Body of pancreas (tissue), 4 donors: ENCODE measurements around the gene PCCA. TPM values are rescaled to one million over a fixed set of nuclear protein-coding genes. Genes with fewer than 3 reads are reported as not detected.
"Not testable (repeated sequence)": the region's sequence is repeated elsewhere in the genome, so short reads cannot be mapped to it uniquely, and the experiment has no call there.

ENCODE experiments used
- ATAC-seq: fragments of 150-250 bp; one replicate; pipeline ENCODE4 v1.9.1; 2016
- DNase-seq, 4 donors: peaks; one replicate each; pipeline ENCODE4 v3.0.0-alpha.2; 2019
- H3K27ac ChIP-seq, 4 donors: fragments of 200-600 bp; sonication (generic); 1 replicate in 3 of 4; 2 replicates in 1 of 4; pipeline versions ENCODE4 v1.5.1 to v1.6.1; 2016 to 2019; ENCODE audit warnings: mild to moderate bottlenecking in 1 of 4, mixed read lengths in 1 of 4, moderate library complexity in 1 of 4
- H3K27me3 ChIP-seq, 2 donors: fragments of 200-600 bp; sonication (generic); one replicate each; pipeline ENCODE4 v1.6.0; 2016; ENCODE audit warnings: mild to moderate bottlenecking in 1 of 2
- H3K36me3 ChIP-seq, 2 donors: fragments of 200-600 bp; sonication (generic); replicated peaks in 1 of 2; 2 replicates each; pipeline ENCODE4 v1.5.1; 2016; ENCODE audit warnings: low read depth in 2 of 2; ENCODE audit not compliant: insufficient read depth in 1 of 2
- H3K4me1 ChIP-seq: fragments of 200-600 bp; sonication (generic); one replicate; pipeline ENCODE4 v1.6.0; 2016
- H3K4me3 ChIP-seq, 2 donors: fragments of 200-600 bp; sonication (generic); 1 replicate in 1 of 2; 2 replicates in 1 of 2; pipeline ENCODE4 v1.5.1; 2016 to 2019
- H3K9me3 ChIP-seq, 3 donors: fragments of 200-600 bp; sonication (generic); 1 replicate in 2 of 3; 2 replicates in 1 of 3; pipeline ENCODE4 v1.5.1; 2016
- CTCF ChIP-seq, 7 experiments: fragments of 450-650 bp in 4 of 7; fragments of 200-600 bp in 3 of 7; sonication (generic) in 3 of 7; IDR thresholded peaks; one replicate each; pipeline ENCODE4 v1.5.1; 2016 to 2019; ENCODE audit warnings: antibody characterized with exemption in 7 of 7
- POLR2A ChIP-seq, 3 donors: fragments of 450-650 bp; IDR thresholded peaks; one replicate each; pipeline ENCODE4 v1.6.1; 2016; ENCODE audit warnings: antibody characterized with exemption in 3 of 3, mild to moderate bottlenecking in 2 of 3
- WGBS, 2 donors: methylation state at CpG; one replicate each; pipeline ENCODE4 v1.1.5; 2017; 5-methylcytosine and 5-hydroxymethylcytosine counted together
- intact Hi-C: fragments of 100-400 bp; cut with DNase I; formaldehyde crosslinking; loops from one replicate; pipeline ENCODE4 v1.15.1; 2023
- total RNA-seq, 2 donors: library from RNA; depleted of rRNA; stranded (reverse); fragments of >200 nt; gene quantifications; one replicate each; pipeline ENCODE4 v1.1.0, GENCODE V29; 2016

The PCCA gene
- total RNA-seq, 2 donors from 2014 or later, result 45.2 to 46.2 TPM

GRCh38 chr13:100140441-100140840 lies 51.5 kb downstream of the PCCA start:
- intact Hi-C loops, result no loop called here
- ATAC-seq, result no peak
- no peak overlapping the region for H3K27ac ChIP-seq

DNA sequence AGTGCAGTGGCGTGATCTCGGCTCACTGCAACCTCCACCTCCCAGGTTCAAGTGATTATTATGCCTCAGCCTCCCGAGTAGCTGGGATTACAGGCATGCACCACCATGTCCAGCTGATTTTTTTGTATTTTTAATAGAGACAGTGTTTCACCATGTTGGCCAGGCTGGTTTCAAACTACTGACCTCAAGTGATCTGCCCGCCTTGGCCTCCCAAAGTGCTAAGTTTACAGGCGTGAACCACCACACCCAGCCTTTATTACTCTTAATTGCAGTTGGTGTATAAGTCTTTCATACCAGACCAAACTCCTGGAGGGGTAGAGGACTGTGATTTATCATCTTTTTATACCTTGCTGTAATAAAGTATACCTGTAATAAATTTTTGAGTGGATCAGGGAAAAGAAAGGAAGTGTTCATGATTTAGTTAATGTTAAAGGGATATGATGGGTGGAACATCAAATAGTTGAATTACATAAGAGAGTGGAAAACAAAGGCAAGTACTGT lies 52.6 kb downstream of the PCCA start:
- H3K9me3 ChIP-seq, DNase-seq, H3K27me3 ChIP-seq, H3K36me3 ChIP-seq, intact Hi-C loops, H3K4me1 ChIP-seq, H3K4me3 ChIP-seq: not testable (repeated sequence)
- 85 to 86% methylated on average over 5 of the region's 5 CpGs for WGBS, 2 donors
- ATAC-seq, result peak; percentile 42
- peak overlapping the region in 1 of 4 donors; percentile 47 for H3K27ac ChIP-seq

More at GRCh38 chr13:100140441-100140840, 51.5 kb downstream of the PCCA start:
- Histone ChIP-seq H3K9me3 (no peaks in the 10 kb centered on the region), H3K27me3 (no peaks in the 10 kb centered on the region), H3K4me3 (no peak overlapping the region), H3K4me1 (no peaks in the 10 kb centered on the region), H3K36me3 (no peaks in the 10 kb centered on the region)
- DNase-seq, result no peak
- WGBS, 2 donors, result 61 to 68% methylated on average over 2 of the region's 2 CpGs
- TF ChIP-seq POLR2A (IDR thresholded peaks at IDR 0.05) (no peak), CTCF (IDR thresholded peaks at IDR 0.05) (no peak)

GRCh38 chr13:100146534-100146933 lies 57.6 kb downstream of the PCCA start:
- Histone ChIP-seq H3K27me3 (no peaks in the 10 kb centered on the region), H3K9me3 (no peaks in the 10 kb centered on the region), H3K27ac (no peak overlapping the region), H3K36me3 (no peaks in the 10 kb centered on the region), H3K4me3 (no peak overlapping the region), H3K4me1 (no peaks in the 10 kb centered on the region)
- no peak for TF ChIP-seq POLR2A (IDR thresholded peaks at IDR 0.05)
- TF ChIP-seq CTCF (IDR thresholded peaks at IDR 0.05), result no peak
- ATAC-seq, result no peak
- DNase-seq, result no peak
- WGBS, 2 donors, result 95 to 97% methylated on average over 3 of the region's 3 CpGs
- intact Hi-C loops, result no loop called here

DNA sequence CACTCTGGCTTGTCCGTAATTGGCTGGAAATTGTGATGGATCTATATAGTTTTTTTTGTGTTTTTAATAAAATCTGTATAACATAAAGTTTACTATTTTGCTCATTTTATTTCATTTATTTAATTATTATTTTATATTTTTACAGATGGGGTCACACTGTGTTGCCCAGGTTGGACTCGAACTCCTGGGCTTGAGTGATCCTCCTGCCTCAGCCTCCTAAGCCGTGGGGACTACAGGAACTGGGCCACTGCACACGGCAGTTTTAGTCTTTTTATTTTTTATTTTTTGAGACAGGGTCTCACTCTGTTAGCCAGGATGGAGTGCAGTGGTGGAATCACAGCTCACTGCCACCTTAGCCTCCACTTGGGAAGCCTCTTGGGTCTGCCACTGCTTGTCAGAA lies 58.9 kb downstream of the PCCA start:
- whole genome bisulfite sequencing, 2 donors, result 93 to 94% methylated on average over 4 of the region's 4 CpGs
- intact Hi-C loops, result no loop called here
- ATAC-seq, result no peak
- no peak for DNase-seq
- Histone ChIP-seq H3K36me3 (no peaks in the 10 kb centered on the region), H3K27me3 (no peaks in the 10 kb centered on the region), H3K9me3 (no peaks in the 10 kb centered on the region), H3K4me3 (no peak overlapping the region), H3K27ac (no peak overlapping the region), H3K4me1 (no peaks in the 10 kb centered on the region)
- TF ChIP-seq POLR2A (IDR thresholded peaks at IDR 0.05) (no peak), CTCF (IDR thresholded peaks at IDR 0.05) (no peak)

DNA sequence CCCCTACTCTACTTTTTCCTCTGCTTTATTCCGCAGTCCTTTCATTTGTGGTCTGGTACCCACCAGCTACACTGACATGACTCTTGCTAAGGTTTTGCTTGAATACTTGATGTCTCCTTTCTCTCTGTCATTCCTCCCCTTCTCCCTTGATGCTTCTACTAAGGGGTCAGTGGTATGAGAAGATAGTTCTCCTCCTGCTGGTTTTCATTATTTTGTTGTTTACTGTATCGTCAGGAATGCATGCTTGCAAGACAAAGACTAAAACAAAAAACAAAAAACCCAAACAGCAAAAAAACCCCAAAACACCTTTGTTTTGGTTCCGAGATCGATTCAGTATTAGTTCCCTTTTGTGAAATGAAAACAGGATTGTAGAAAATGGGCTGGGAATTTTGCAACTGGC lies 59.5 kb downstream of the PCCA start:
- no peaks in the 10 kb centered on the region for H3K36me3 ChIP-seq
- H3K4me1 ChIP-seq, result no peaks in the 10 kb centered on the region
- no peak overlapping the region for H3K4me3 ChIP-seq
- intact Hi-C loops, result no loop called here
- no peak overlapping the region for H3K27ac ChIP-seq
- WGBS, 2 donors, result 91 to 95% methylated on average over 4 of the region's 4 CpGs
- no peaks in the 10 kb centered on the region for H3K9me3 ChIP-seq
- H3K27me3 ChIP-seq, result no peaks in the 10 kb centered on the region
- DNase-seq, result no peak
- no peak for ATAC-seq
- no peak for TF ChIP-seq CTCF (IDR thresholded peaks at IDR 0.05)
- TF ChIP-seq POLR2A (IDR thresholded peaks at IDR 0.05), result no peak
